Fibroblast of skin of left biceps (primary cell): ENCODE results near the gene CKAP2.
"Not testable (repeated sequence)": the region's sequence is repeated elsewhere in the genome, so short reads cannot be mapped to it uniquely, and the experiment has no call there.

Experiments
- DNase-seq, 2 experiments: peaks; one replicate each; pipeline ENCODE4 v3.0.0-alpha.2; 2013; ENCODE audit warnings: low read depth in 2 of 2

CKAP2 gene

GRCh38 chr13:52452470-52452869 lies 2.8 kb upstream of the CKAP2 start:
- no peak for DNase-seq

GRCh38 chr13:52454459-52454819 lies 839 bp upstream of the CKAP2 start:
- DNase-seq: no peak

- DNase-seq: peak in 1 of 2 experiments; percentile 11
Measured at GRCh38 chr13:52455677-52456041, 381 bp downstream of the CKAP2 start.

GRCh38 chr13:52459668-52460067 lies 4.4 kb downstream of the CKAP2 start:
- DNase-seq: no peak

GRCh38 chr13:52461265-52461664 lies 6.0 kb downstream of the CKAP2 start:
- no peak for DNase-seq

- no peak for DNase-seq
Measured at GRCh38 chr13:52463526-52463925, 8.2 kb downstream of the CKAP2 start.

- not testable (repeated sequence) for DNase-seq
Measured at GRCh38 chr13:52468487-52468886, 13.2 kb downstream of the CKAP2 start.

- DNase-seq: not testable (repeated sequence)
Measured at GRCh38 chr13:52480677-52481428, 25.6 kb downstream of the CKAP2 start.

GRCh38 chr13:52487078-52487477 lies 31.8 kb downstream of the CKAP2 start:
- not testable (repeated sequence) for DNase-seq

- DNase-seq: not testable (repeated sequence)
Measured at GRCh38 chr13:52488763-52489162, 33.5 kb downstream of the CKAP2 start.

GRCh38 chr13:52491015-52491414 lies 35.7 kb downstream of the CKAP2 start:
- not testable (repeated sequence) for DNase-seq

- DNase-seq: not testable (repeated sequence)
Measured at GRCh38 chr13:52494241-52494640, 39.0 kb downstream of the CKAP2 start.

- not testable (repeated sequence) for DNase-seq
Measured at GRCh38 chr13:52497979-52498378, 42.7 kb downstream of the CKAP2 start.

GRCh38 chr13:52502277-52502676 lies 47.0 kb downstream of the CKAP2 start:
- DNase-seq: not testable (repeated sequence)

GRCh38 chr13:52505843-52506242 lies 50.6 kb downstream of the CKAP2 start:
- DNase-seq: not testable (repeated sequence)

- not testable (repeated sequence) for DNase-seq
Measured at GRCh38 chr13:52509532-52509931, 54.3 kb downstream of the CKAP2 start.

GRCh38 chr13:52510221-52510797 lies 55.0 kb downstream of the CKAP2 start:
- DNase-seq: not testable (repeated sequence)

- not testable (repeated sequence) for DNase-seq
Measured at GRCh38 chr13:52511598-52511997, 56.3 kb downstream of the CKAP2 start.

GRCh38 chr13:52513957-52514596 lies 58.8 kb downstream of the CKAP2 start:
- not testable (repeated sequence) for DNase-seq

GRCh38 chr13:52523323-52523722 lies 68.0 kb downstream of the CKAP2 start:
- not testable (repeated sequence) for DNase-seq
